NCI-H2171 treated with DMSO at 0.1 percent for 48 hours (cell line): ENCODE data around the gene MORN4.
"Not testable (repeated sequence)": the region's sequence is repeated elsewhere in the genome, so short reads cannot be mapped to it uniquely, and the experiment has no call there.

Source experiments
- DNase-seq: peaks from one replicate; lab custom pipeline; 2025; lab: John Stamatoyannopoulos, UW

MORN4 gene

DNA sequence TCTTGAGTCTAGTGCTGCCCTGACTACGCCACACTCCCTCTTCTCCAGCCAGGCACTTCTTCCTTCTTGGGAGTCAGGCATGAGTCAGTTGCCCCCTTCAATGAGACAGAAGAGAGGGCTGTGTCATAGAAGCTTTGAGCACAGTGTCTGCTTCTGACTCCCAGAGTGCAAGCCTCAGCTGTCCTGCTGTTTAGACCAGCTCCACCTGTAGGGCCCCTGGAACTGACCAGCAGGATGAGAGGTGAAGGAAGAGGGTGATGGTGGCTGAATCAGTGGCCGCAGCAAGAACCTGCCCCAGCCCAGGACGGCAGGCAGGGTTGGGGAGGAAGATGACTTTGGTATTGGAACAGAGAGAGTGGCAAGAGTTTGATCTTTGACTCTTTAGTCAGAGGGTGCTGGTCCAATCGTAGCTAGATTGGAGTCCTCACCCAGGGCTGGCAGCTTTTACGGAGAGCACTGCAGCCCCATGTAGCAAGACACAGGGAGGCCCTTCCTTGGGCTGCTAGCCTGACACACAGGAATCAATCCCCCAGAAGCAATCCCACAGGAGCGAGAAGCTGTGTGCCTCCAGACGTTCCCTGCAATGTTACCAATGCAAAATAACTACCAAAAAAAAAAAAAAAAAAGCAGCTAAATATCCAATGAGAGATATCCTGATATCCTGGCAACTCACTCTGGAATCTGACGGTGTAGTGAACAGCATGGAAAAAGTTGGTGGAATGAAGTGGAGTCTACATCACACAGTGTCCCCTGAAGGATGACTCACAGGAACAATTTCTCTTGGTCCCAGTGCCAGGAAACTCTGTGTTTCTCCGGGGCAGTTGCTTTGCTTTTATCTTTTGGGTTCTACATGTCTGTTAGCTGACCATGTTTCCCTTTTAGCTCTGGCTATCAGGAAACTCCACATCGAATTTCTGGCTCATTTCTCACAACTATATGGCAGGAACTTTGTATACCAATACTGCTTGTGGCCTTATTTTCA lies 36.9 kb downstream of the MORN4 start:
- DNase-seq, result no peak

DNA sequence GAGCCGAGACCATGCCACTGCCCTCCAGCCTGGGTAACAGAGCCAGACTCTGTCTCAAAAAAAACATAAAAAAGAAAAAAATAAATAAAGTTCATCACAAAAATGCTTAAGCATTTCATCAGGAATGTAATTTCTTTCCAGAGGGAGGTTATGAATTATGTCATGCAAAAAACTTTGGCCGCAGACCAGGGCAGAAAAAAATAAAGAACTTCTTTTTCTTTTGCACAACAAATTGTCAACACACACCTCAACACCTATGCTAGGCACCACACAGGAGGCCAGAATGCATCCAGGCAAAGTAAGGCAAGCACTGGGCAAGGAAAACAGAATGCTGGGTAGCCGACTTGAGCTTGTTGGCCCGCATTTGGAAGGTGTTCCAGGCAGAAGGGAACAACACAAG lies 39.9 kb downstream of the MORN4 start:
- DNase-seq, result no peak

DNA sequence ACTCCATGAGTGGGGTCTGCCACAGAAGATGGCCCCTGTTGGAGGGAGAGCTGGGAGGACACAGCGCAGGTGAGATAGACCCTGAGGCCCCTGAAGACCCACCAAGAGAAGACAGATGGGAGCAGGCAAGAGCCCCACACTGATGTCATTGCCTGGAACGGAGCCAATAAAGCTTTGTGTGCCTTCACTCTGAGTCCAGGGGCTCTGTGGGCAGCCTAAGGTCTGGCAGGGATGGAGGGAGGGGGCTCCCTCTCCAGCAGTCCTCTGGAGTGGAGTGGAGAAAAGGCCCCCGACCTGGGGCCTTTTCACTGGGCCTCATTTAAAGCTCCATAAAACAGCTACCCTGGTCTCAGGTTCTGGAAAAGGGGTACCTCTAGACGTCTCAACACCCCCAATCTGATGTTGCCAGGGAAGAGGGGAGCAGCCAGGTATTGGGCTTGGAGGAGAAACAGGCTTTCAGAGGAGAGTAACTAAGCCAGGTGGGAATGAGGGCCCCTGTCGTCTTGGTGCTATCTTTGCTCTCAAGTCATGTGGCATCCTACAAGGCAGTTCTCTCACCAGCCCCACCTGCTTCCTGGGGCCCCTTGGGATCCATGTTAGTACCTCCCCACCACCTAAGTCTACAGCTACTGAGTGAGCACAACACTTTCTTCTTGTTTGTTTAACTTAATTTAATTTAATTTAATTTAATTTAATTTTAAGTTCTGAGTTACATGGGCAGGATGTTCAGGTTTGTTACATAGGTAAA lies 42.4 kb downstream of the MORN4 start:
- peak; percentile 64 for DNase-seq

DNA sequence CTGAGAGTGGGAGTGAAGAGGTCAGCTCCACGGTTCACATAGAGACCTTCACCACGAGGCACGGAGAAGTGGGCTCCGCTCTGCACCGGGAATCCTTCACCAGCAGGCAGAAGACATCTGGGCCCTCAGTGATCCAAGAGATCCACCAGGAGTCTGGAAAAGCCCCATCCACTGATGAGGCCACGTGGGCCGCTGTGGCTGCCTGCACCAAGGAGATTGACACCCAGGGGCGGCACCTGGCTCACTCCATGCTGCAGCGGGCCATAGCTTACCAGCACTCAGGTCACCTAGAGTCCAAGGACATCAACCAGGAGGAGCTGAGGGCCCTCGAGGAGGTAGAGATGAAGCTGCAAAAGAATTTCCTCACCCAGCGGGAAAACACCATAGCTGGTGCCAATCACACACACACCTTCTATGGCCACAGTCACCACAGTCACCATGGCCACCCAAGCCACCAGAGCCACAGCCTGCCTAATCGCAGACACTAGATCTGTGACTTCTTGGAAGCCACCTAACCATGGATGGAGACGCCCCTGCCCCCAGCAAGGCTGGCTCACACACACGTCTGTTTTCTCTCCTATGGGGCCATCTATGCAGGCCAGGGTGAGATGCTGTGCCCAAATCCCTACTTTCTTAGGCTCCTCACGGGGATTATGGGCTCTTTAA lies 43.1 kb downstream of the MORN4 start:
- no peak for DNase-seq

DNA sequence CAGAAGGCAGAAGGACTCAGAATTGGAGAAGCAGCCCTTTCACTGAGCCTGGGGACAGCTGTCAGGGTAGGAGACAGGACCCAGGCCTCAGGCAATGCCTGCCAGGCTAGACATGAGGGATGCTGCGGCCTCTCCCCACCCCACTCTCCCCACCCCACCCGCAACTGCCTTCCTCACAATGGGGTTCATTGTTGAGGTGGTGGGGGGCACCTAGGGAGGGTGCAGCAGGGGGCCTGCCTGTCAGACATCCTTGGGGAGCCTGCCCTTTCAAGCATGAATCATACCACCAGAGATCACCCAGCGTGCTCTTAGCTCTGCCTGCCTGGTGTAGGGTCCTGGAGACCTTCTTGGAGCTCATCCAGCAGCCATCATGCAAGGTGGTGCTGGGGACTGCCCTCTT lies 43.8 kb downstream of the MORN4 start, which contains the start of gene C10orf62:
Gene C10orf62, plus strand, starts transcription at position 243 of the 400 bp plus-strand sequence. CDS start 177 bp downstream, outside the sequence.
- no peak for DNase-seq

DNA sequence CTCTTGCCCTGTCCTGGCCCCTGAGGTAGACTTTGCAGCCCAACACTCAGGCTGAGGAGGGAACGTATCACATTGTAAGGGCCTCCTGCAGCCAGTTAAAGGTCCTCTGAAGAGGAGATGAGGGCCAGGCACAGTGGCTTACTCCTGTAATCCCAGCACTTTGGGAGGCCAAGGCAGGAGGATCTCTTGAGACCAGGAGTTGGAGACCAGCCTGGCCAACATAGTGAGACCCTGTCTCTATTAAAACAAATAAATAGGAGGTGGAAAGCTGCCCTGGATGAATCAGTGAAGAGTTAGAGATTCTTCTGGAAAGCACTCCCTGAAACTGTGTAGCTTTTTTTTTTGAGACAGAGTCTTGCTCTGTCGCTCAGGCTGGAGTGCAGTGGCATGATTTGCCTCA lies 46.1 kb downstream of the MORN4 start:
- no peak for DNase-seq

DNA sequence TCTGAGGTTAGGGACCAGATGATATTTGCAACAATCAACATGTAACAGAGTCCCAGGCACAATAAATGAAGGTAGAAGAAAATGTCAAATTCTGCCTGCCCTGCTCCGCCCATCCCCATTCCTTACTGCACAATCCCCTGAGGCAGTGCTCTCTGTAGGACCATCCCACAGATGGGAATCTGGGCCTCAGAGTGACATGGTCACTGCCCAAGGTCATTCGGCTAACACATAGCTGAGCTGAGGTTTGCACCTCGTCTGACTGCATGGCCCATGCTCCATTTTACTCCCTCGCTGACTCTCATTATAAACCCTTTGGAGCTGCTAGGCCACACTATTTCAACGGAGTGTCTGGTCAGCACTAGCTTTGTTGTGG lies 47.9 kb downstream of the MORN4 start:
- DNase-seq, result no peak

DNA sequence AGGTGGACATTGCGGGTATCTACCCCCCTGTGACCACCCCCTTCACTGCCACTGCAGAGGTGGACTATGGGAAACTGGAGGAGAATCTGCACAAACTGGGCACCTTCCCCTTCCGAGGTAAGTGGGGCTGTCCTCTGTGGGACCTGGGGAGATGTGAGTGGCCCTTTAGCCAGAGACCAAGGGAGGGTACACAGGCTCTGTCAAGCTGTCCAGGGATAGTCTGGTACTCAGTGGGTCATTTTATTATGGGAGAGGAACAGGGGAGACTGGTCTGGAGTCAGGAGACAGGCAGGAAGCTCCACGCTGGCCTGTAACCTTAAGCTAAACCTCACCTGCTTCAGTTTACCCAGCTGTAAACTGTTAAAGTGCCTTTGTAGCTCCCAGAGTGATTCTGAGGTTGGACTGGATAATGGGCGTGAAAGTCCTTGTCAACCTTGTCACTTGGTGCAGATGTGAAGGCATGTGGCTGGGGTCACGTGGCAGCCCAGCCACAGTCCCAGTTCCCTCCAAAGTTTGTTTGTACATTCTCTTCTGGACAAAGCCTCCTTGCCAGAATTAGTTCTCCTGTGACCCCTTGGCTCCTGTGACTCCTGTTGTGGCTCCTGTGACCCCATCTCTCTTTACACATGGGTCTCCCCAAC lies 48.4 kb downstream of the MORN4 start:
- DNase-seq, result no peak

DNA sequence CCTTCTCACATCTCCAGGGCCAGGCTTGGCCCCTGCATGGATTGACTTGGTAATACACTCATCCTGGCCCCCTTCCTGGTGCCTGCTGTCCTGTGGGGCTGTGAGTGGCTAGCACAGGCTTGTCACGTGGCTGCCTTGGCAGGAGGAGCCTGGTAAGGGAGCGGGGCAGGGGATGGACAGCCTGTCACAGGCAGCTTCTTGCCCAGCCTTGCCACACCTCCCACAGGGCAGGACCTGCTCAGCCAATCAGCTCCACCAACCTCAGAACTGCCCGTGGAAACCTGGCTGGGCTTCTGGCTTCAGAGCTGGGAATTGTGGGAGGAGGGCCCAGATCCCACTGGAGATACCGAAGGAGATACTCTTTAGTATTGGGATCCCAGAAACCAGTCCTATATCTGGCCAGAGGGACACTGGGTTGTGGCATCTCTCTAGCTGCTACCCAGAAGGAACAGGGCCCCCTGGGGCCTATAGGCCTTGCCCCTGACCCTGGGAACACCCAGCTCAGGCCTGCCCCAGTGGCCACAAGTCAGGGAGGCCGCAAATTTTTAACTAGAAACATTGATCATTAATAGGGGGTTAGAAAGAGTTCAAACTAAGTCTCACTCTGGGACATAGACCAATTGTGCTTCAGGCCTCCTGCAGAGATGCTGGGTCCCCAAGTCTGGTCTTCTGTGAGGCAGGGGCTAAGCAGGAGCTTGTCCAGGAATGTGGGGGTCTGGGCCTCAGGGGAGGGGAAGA lies 49.1 kb downstream of the MORN4 start, which contains the start of gene HOGA1:
Gene HOGA1, plus strand, starts transcription at position 330 of the 738 bp plus-strand sequence. Its CDS starts 315 bp downstream, at position 645.
- no peak for DNase-seq

DNA sequence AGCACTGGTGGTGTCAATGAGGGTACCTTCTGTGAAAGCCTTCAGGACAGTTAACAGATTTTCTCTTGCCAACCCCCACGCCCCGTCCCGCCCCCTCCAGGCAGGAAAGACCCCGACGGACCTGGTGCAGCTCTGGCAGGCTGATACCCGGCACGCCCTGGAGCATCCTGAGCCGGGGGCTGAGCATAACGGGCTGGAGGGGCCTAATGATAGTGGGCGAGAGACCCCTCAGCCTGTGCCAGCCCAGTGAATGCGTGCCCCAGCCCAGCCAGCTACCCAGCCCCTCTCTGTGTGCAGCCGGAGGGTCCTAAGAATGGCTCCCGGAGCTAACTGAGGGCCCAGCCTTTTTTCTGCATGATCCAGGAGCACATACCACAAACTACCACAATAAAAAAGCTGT lies 49.8 kb downstream of the MORN4 start:
- no peak for DNase-seq

DNA sequence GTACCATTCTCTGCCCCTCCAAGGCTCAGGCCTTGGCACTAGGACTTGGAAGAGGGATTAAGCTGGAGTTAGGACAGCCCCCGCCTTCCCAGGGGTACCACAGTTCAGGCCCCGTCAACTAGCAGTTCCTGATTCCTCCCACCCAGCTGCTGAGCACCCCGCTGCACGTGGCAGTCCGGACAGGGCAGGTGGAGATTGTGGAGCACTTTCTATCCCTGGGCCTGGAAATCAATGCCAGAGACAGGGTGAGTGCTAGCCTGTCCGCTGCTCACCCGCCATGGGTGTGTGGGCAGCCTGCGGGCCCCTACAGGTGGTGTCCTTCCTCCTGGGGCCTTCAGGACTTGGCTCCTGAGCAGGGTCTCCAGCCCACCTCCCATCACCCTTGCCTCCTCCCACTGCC lies 51.1 kb downstream of the MORN4 start:
- no peak for DNase-seq

DNA sequence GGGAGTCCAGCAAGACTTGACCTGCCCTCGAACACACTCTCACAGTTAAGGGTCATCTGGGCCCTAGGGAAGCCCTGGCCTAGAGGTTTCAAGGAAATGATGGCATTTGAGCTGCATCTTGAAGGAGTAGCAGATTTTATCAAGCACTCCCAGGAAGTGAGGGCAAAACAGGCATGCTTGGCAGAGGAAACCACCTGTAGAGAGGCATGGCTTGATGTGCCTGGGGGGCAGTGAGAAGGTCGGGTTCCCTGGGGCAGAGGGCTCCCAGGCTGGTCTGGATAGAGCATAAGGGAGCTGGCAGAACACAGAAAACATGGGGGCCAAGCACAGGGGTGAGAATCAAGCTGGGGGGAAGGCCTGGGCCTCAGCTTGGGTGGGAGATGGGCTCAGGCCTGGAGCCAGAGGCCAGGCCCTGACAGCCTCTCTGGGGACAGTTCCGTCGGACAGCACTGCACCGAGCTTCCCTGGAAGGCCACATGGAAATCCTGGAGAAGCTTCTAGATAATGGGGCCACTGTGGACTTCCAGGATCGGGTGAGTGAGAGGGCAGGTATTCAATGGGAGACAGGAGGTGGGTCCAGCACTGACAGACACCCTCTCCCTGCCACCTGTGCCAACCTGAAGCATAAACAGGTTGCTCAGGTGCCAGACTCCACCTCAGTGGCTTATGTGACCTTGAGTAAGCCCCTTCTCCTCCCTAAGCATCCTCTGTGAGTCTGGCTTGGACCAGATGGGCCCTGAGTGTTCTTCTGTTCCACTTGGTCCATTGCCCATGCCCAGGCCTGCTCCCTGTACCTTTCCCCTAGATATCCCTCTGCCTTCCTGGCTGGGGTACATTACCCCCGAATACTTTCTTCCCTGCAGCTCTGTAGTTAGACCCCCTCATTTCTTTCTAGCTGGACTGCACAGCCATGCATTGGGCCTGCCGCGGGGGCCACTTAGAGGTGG lies 52.6 kb downstream of the MORN4 start:
- peak; percentile 10 for DNase-seq

DNA sequence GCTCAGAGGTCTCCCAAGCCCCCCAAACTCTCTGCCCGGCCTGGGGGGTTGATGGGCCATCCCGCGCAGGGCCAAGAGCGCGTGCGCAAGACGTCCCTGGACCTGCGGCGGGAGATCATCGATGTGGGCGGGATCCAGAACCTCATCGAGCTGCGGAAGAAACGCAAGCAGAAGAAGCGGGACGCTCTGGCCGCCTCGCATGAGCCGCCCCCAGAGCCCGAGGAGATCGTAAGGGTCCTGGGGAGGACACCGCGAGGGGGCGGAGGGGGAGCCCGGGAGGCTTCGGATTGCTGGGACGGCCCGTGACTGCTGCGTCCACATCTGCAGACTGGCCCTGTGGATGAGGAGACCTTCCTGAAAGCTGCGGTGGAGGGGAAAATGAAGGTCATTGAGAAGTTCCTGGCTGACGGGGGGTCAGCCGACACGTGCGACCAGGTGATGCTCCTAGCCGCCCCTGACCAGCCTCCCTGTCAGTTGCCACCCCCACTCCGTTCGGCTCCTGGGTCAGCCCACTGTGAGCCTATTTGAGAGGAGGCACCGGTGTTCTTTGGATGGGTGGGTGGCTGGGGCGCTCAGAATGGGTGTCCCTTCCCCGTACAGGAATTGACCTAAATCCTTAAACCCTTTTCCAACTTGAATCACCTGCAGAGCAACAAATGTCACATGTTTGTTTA lies 55.0 kb downstream of the MORN4 start:
- no peak for DNase-seq

DNA sequence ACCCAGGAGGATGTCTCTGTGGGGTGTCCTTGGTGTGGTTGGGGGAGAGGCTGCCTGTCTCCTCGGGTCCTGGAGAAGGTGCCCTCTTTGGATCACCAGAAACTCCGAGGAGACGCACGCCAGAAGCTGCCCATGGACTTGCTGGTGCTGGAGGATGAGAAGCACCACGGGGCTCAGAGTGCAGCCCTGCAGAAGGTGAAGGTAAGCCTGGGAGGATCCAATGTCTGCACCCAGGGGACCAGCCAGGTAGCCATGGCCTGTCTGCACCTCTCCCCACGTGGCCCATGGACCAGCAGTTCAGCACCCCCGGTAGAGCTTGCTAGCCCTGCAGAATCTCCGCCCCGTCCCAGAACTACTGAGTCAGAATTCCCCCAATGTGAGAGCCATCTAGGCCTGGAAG lies 55.6 kb downstream of the MORN4 start:
- no peak for DNase-seq

DNA sequence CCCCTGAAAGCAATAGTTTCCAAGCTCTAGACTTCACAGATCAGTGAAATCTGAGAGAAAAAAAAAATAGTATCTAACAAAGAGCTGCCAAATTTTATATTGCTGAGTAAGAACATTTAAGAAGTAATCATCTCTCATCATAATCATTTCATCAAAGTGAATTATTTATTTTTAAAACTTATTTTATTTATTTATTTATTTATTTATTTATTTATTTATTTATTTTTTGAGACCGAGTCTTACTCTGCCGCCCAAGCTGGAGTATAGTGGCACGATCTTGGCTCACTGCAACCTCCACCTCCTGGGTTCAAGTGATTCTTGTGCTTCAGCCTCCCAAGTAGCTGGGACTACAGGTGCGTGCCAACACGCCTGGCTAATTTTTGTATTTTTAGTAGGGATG lies 56.8 kb downstream of the MORN4 start:
- not testable (repeated sequence) for DNase-seq

DNA sequence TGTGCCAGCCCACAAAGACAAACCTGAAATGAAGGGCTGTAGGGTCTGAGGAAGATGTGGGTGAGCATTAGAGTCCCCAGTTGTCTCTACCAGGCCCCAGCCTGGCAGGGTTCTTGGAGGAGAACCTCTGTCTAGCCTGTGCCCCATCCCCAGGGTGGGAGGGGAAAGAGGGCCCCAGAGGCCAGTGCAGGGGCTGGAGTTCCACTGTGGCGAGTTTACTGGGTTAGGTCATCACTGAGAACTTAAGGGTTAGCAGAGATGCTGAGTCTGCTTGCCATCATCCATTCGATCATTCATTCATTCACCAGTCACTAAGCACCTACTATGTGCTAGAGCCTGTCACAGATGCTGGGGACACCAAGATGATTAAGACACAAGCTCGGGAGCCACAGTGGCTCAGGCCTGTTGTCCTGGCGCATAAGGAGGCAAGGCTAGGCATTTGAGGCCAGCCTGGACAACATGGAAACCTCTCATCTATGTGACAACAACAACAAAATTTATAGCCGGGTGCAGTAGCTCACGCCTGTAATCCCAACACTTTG lies 58.1 kb downstream of the MORN4 start:
- DNase-seq, result no peak

DNA sequence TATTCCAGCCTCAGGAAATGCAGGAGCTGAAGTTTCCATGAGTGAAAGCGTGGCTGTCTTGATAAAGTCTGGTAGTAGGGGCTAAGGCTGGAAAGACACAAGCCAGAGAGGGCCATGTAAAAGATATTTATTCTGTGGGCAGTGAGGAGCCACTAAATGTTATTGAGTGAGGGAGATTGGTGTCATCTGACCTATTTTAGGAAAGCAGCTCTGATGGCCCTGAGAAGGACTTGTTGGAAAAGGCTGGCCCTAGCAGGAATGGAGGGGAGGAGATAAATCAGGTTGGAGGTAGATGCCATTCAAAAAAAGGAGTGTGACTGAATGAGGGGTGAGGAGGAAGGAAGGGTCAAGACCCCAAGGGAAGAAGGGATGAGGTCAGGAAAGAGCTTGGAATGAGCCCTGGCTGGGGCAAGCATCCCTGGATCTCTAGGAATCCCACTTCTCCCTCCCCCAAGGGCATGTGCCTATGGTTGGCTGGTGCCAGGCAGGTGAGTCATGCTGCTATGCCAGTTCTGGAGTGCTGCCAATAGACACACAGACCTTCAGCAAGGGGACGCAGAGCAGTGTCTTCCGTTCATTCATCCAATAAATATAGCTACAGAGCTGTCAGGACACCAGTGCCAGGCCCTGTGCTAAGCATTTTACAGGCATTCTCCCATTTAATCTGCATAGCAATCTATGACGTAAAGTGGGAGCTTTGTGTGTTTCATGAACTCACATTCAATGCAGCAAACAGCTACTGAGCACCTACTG lies 58.8 kb downstream of the MORN4 start:
- peak; percentile 63 for DNase-seq

DNA sequence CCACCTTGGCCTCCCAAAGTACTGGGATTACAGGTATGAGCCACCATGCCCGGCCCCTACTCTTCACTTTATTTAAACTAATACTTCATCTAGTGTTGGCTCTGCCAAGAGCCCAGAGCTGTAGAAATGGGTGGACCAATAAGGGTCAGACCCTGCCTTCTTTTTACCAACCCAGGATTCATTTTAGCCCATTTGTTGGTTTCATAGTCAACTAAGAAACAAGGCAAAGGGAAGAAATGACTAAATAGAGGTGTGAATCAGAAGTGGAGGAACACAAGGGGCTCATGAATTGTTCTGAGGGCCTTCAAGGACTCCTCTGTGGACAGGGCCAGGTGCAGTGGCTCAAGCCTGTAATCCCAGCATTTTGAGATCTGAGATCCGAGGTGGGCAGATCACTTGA lies 59.6 kb downstream of the MORN4 start:
- DNase-seq, result no peak
